ENCODE results near the gene CYP27A1. TPM values are rescaled to one million over a fixed set of nuclear protein-coding genes. Genes with fewer than 3 reads are reported as not detected.

CYP27A1 gene
- total RNA-seq, 3 donors from 2014 or later, result 25.6 to 65.0 (median 28.8) TPM

GRCh38 chr2:218746960-218747359, 35.0 kb upstream of the CYP27A1 start:
- Histone ChIP-seq H3K27me3 (no peaks in the 10 kb centered on the region), H3K36me3 (no peaks in the 10 kb centered on the region), H3K4me3 (peak overlapping the region in 1 of 3 donors; percentile 5), H3K27ac (peak overlapping the region; percentile 88 to 95), H3K4me1 (no peaks in the 10 kb centered on the region), H3K9me3 (no peaks in the 10 kb centered on the region)
- peak in 1 of 2 donors; percentile 53 for DNase-seq (ENCODE audit: low spot score in 2 of 2)
- intact Hi-C loops (cut with DNase I; ENCODE audit: low total_unique reads), result no loop called here
- TF ChIP-seq POLR2AphosphoS5 (IDR thresholded peaks at IDR 0.05) (no peak), CTCF (IDR thresholded peaks at IDR 0.05) (no peak), POLR2A (IDR thresholded peaks at IDR 0.05) (no peak)

DNA sequence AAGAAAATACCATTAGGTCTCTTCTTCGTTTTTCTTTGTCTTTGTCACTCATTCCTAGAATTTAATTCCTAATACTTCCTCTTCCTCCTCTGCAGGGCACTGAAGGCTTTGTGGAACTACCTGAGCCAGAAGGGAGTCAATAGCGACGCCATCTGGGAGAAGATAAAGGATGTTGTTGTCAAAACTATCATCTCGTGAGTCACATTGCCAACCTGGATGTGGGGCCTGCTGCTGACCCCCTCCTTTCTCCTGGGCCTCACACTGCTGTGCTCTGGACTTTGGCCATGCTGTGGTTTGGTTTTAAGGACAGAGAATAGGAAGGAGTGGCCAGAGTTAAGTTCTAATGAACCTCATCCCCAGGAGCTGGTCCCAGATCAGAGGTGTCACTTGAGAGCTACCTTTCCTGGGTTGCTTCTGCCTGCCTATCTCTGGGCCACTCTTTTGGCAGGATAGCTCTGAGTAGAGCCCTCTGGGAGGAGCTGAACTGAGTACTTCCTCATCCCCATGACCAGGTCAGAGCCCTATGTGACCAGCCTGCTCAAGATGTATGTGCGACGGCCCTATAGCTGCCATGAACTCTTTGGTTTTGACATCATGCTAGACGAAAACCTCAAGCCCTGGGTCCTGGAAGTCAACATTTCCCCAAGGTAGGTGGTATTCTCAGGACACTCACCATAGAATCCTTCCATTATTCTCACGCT, 33.1 kb upstream of the CYP27A1 start:
- no peak for DNase-seq (ENCODE audit: low spot score in 2 of 2)
- Histone ChIP-seq H3K9me3 (no peaks in the 10 kb centered on the region), H3K36me3 (no peaks in the 10 kb centered on the region), H3K4me3 (no peak overlapping the region), H3K4me1 (no peaks in the 10 kb centered on the region), H3K27ac (peak overlapping the region in 1 of 2 donors; percentile 1), H3K27me3 (no peaks in the 10 kb centered on the region)
- TF ChIP-seq CTCF (IDR thresholded peaks at IDR 0.05) (no peak), POLR2AphosphoS5 (IDR thresholded peaks at IDR 0.05) (no peak), POLR2A (IDR thresholded peaks at IDR 0.05) (no peak)
- intact Hi-C loops (cut with DNase I; ENCODE audit: low total_unique reads), result no loop called here

DNA sequence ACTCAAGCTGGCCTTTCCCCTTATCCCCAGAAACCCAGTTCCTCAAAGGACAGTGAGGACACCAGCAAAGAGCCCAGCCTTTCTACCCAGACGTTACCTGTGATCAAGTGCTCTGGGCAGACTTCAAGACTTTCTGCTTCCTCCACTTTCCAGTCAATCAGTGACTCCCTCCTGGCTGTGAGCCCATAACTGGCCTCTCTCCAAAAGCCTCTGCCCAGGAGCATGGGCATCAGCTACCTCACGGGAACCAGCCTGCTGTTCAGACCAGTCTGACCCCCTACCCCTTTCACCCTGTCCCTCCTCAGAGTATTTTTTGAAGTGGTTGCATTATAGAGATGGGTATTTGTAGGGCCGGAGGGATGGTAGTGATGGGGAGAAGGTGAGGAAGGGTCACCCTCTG, 27.7 kb upstream of the CYP27A1 start:
- no peaks in the 10 kb centered on the region for H3K36me3 ChIP-seq
- H3K27me3 ChIP-seq, result no peaks in the 10 kb centered on the region
- peak in 1 of 2 donors; percentile 62 for DNase-seq (ENCODE audit: low spot score in 2 of 2)
- TF ChIP-seq CTCF (IDR thresholded peaks at IDR 0.05) (no peak), POLR2AphosphoS5 (IDR thresholded peaks at IDR 0.05) (no peak), POLR2A (IDR thresholded peaks at IDR 0.05) (no peak)
- H3K9me3 ChIP-seq, result no peaks in the 10 kb centered on the region
- intact Hi-C loops (cut with DNase I; ENCODE audit: low total_unique reads), result no loop called here
- H3K4me1 ChIP-seq, result no peaks in the 10 kb centered on the region
- H3K27ac ChIP-seq, result no peak overlapping the region
- H3K4me3 ChIP-seq, result no peak overlapping the region

GRCh38 chr2:218754781-218755180, 27.2 kb upstream of the CYP27A1 start:
- H3K36me3 ChIP-seq, result no peaks in the 10 kb centered on the region
- no peak overlapping the region for H3K27ac ChIP-seq
- intact Hi-C loops (cut with DNase I; ENCODE audit: low total_unique reads), result no loop called here

More at GRCh38 chr2:218754781-218755180, 27.2 kb upstream of the CYP27A1 start:
- no peaks in the 10 kb centered on the region for H3K9me3 ChIP-seq
- TF ChIP-seq CTCF (IDR thresholded peaks at IDR 0.05) (no peak), POLR2A (IDR thresholded peaks at IDR 0.05) (no peak), POLR2AphosphoS5 (IDR thresholded peaks at IDR 0.05) (no peak)
- no peak for DNase-seq (ENCODE audit: low spot score in 2 of 2)
- no peaks in the 10 kb centered on the region for H3K27me3 ChIP-seq
- H3K4me3 ChIP-seq, result no peak overlapping the region
- no peaks in the 10 kb centered on the region for H3K4me1 ChIP-seq
